H1 (cell line): ENCODE results near the gene AHR. TPM values are rescaled to one million over a fixed set of nuclear protein-coding genes. Genes with fewer than 3 reads are reported as not detected.

Experiments used
- CTCF ChIA-PET: fragments of 300-600 bp; sonication (Branson Sonifier 250); formaldehyde crosslinking; loops from one replicate; lab custom pipeline; 2021; ENCODE audit not compliant: partially characterized antibody; lab: Charles Lee
- POLR2A ChIA-PET: fragments of 300-600 bp; sonication (Branson Sonifier 250); formaldehyde crosslinking; loops from one replicate; lab custom pipeline; 2021; ENCODE audit warnings: inconsistent platforms; ENCODE audit not compliant: partially characterized antibody; lab: Charles Lee
- DNase-seq, 2 experiments: peaks; one replicate each; pipeline versions ENCODE4 v3.0.0 to v3.0.0-alpha.2; 2010 to 2022; ENCODE audit warnings: low spot score in 2 of 2, low read depth in 1 of 2, mixed read lengths in 1 of 2
- FAIRE-seq: peaks from 2 replicates; lab custom pipeline; 2011; peaks lifted over from hg19 to GRCh38; lab: Jason Lieb, UNC
- H2AFZ ChIP-seq: 2 replicates; pipeline ENCODE4 v1.8.1; 2012; ENCODE audit warnings: low read length, inconsistent platforms
- H2AK5ac ChIP-seq: 2 replicates; pipeline ENCODE4 v1.6.1; 2013; ENCODE audit warnings: low read depth, low read length
- H2BK120ac ChIP-seq: replicated peaks from 2 replicates; pipeline ENCODE3; 2013; ENCODE audit warnings: low read depth, low read length, inconsistent platforms
- H2BK12ac ChIP-seq: 2 replicates; pipeline ENCODE4 v1.6.1; 2013; ENCODE audit warnings: low read depth, low read length
- H2BK15ac ChIP-seq: 2 replicates; pipeline ENCODE4 v1.6.1; 2013; ENCODE audit warnings: low read length
- H2BK20ac ChIP-seq: 2 replicates; pipeline ENCODE4 v1.6.1; 2013; ENCODE audit warnings: low read length
- H2BK5ac ChIP-seq: 2 replicates; pipeline ENCODE4 v1.6.1; 2013; ENCODE audit warnings: low read depth, low read length
- H3K14ac ChIP-seq: 2 replicates; pipeline ENCODE4 v1.6.1; 2013; ENCODE audit warnings: inconsistent platforms; ENCODE audit not compliant: insufficient read length
- H3K18ac ChIP-seq: 2 replicates; pipeline ENCODE4 v1.6.1; 2013; ENCODE audit warnings: low read length; ENCODE audit errors: extremely low read depth
- H3K23ac ChIP-seq: 2 replicates; pipeline ENCODE4 v1.6.1; 2013; ENCODE audit warnings: inconsistent platforms; ENCODE audit not compliant: insufficient read length
- H3K23me2 ChIP-seq: 2 replicates; pipeline ENCODE4 v1.6.1; 2013; ENCODE audit warnings: low read depth, low read length
- H3K27ac ChIP-seq: 2 replicates; pipeline ENCODE4 v1.6.1; 2011; ENCODE audit warnings: low read depth, low read length, inconsistent platforms
- H3K27me3 ChIP-seq, 4 experiments: replicated peaks in 1 of 4; 1 replicate in 1 of 4; 2 replicates in 3 of 4; pipeline versions ENCODE4 v1.6.1 to v1.8.1; 2011 to 2013; ENCODE audit warnings: low read length in 3 of 4, mild to moderate bottlenecking in 3 of 4, inconsistent platforms in 2 of 4, mixed read lengths in 2 of 4, moderate library complexity in 1 of 4; ENCODE audit not compliant: control insufficient read depth in 3 of 4, insufficient read depth in 3 of 4; ENCODE audit errors: extremely low read depth in 1 of 4
- H3K36me3 ChIP-seq, 4 experiments: 2 replicates each; pipeline versions ENCODE4 v1.6.1 to v1.8.1; 2011 to 2013; ENCODE audit warnings: mild to moderate bottlenecking in 4 of 4, low read length in 3 of 4, moderate library complexity in 2 of 4, control low read depth in 1 of 4, inconsistent platforms in 1 of 4; ENCODE audit not compliant: insufficient read depth in 4 of 4, control insufficient read depth in 2 of 4
- H3K4ac ChIP-seq: replicated peaks from 2 replicates; pipeline ENCODE3; 2013; ENCODE audit warnings: low read length, low read depth, mixed read lengths, inconsistent platforms; ENCODE audit not compliant: insufficient read length
- H3K4me1 ChIP-seq, 4 experiments: replicated peaks in 1 of 4; 1 replicate in 1 of 4; 2 replicates in 3 of 4; pipeline versions ENCODE4 v1.6.1 to v1.8.1; 2011 to 2013; ENCODE audit warnings: low read length in 3 of 4, inconsistent platforms in 2 of 4, mixed read lengths in 1 of 4; ENCODE audit not compliant: insufficient read depth in 4 of 4, control insufficient read depth in 3 of 4
- H3K4me2 ChIP-seq, 2 experiments: 2 replicates each; pipeline versions ENCODE4 v1.6.1 to v1.8.1; 2011 to 2013; ENCODE audit warnings: low read depth in 2 of 2, low read length in 2 of 2, control low read depth in 1 of 2, inconsistent platforms in 1 of 2, mild to moderate bottlenecking in 1 of 2; ENCODE audit not compliant: insufficient read depth in 1 of 2
- H3K4me3 ChIP-seq, 4 experiments: fragments of 200-600, 300-600 bp in 1 of 4; sonication (generic), shearing (Covaris generic), sonication (Bioruptor Twin) in 1 of 4; 2 replicates each; pipeline versions ENCODE4 v1.5.1 to v1.8.1; 2011 to 2016; ENCODE audit warnings: low read length in 4 of 4, low read depth in 3 of 4, control low read depth in 2 of 4, inconsistent platforms in 2 of 4, mild to moderate bottlenecking in 2 of 4, mixed read lengths in 1 of 4, moderate library complexity in 1 of 4; ENCODE audit not compliant: insufficient read depth in 2 of 4; ENCODE audit errors: extremely low read depth in 1 of 4
- H3K56ac ChIP-seq: replicated peaks from 2 replicates; pipeline ENCODE3; 2013; ENCODE audit warnings: low read depth, mild to moderate bottlenecking, mixed read lengths, low read length, inconsistent platforms; ENCODE audit not compliant: insufficient read length
- H3K79me1 ChIP-seq: 2 replicates; pipeline ENCODE4 v1.6.1; 2013; ENCODE audit warnings: low read depth, low read length, control low read depth
- H3K79me2 ChIP-seq, 2 experiments: 2 replicates each; pipeline versions ENCODE4 v1.6.1 to v1.8.1; 2012 to 2013; ENCODE audit warnings: low read length in 2 of 2, mild to moderate bottlenecking in 2 of 2, inconsistent platforms in 1 of 2; ENCODE audit not compliant: insufficient read depth in 2 of 2, control insufficient read depth in 1 of 2
- H3K9ac ChIP-seq, 4 experiments: replicated peaks in 1 of 4; 1 replicate in 1 of 4; 2 replicates in 3 of 4; pipeline versions ENCODE4 v1.6.1 to v1.8.1; 2011 to 2013; ENCODE audit warnings: low read depth in 3 of 4, low read length in 3 of 4, control low read depth in 2 of 4, mild to moderate bottlenecking in 2 of 4, moderate library complexity in 2 of 4, inconsistent platforms in 1 of 4; ENCODE audit errors: extremely low read depth in 1 of 4
- H3K9me3 ChIP-seq, 2 experiments: 2 replicates each; pipeline versions ENCODE4 v1.6.1 to v1.8.1; 2012 to 2013; ENCODE audit warnings: mild to moderate bottlenecking in 2 of 2, moderate library complexity in 2 of 2, control low read depth in 1 of 2, inconsistent platforms in 1 of 2, low read depth in 1 of 2, low read length in 1 of 2, mixed read lengths in 1 of 2; ENCODE audit not compliant: insufficient read depth in 2 of 2
- H4K20me1 ChIP-seq, 2 experiments: replicated peaks in 1 of 2; 2 replicates each; pipeline versions ENCODE3 to v1.8.1; 2011 to 2013; ENCODE audit warnings: inconsistent platforms in 2 of 2, low read length in 2 of 2, mild to moderate bottlenecking in 1 of 2; ENCODE audit not compliant: insufficient read depth in 2 of 2, control insufficient read depth in 1 of 2
- H4K5ac ChIP-seq: 2 replicates; pipeline ENCODE4 v1.6.1; 2013; ENCODE audit warnings: low read length, low read depth, mixed read lengths, inconsistent platforms; ENCODE audit not compliant: insufficient read length
- H4K8ac ChIP-seq: 2 replicates; pipeline ENCODE4 v1.8.0; 2013; ENCODE audit warnings: mild to moderate bottlenecking, moderate library complexity, low read length, inconsistent platforms; ENCODE audit not compliant: insufficient read depth; ENCODE audit errors: extremely low read depth
- H4K91ac ChIP-seq: replicated peaks from 2 replicates; pipeline ENCODE3; 2013; ENCODE audit warnings: low read length, mixed read lengths, inconsistent platforms; ENCODE audit not compliant: insufficient read length
- ASH2L ChIP-seq: fragments of 200-600, 300-600 bp; sonication (generic); IDR thresholded peaks from one replicate; pipeline ENCODE4 v1.7.1; 2017; ENCODE audit warnings: low read length
- CBX8 ChIP-seq: fragments of 300-800, 300-1000 bp; sonication (generic); IDR thresholded peaks from 2 replicates; pipeline ENCODE4 v1.7.1; 2016; ENCODE audit warnings: low read depth, low read length, borderline replicate concordance
- EGR1 ChIP-seq: IDR thresholded peaks from 2 replicates; pipeline ENCODE4 v1.6.1; 2011; ENCODE audit warnings: low read depth, low read length, borderline replicate concordance
- EP300 ChIP-seq, 2 experiments: IDR thresholded peaks; 1 replicate in 1 of 2; 2 replicates in 1 of 2; pipeline ENCODE4 v1.6.1; 2011 to 2012; ENCODE audit warnings: low read depth in 2 of 2, low read length in 2 of 2, mild to moderate bottlenecking in 2 of 2, borderline replicate concordance in 1 of 2, inconsistent platforms in 1 of 2, moderate library complexity in 1 of 2
- RFX5 ChIP-seq: IDR thresholded peaks from 2 replicates; pipeline ENCODE4 v1.6.1; 2011; ENCODE audit warnings: low read depth, low read length, improper control_type of control experiment, borderline replicate concordance
- SP4 ChIP-seq: IDR thresholded peaks from 2 replicates; pipeline ENCODE4 v1.6.1; 2012; ENCODE audit warnings: low read length, inconsistent platforms
- TBP ChIP-seq: IDR thresholded peaks from 2 replicates; pipeline ENCODE4 v1.6.1; 2011; ENCODE audit warnings: low read depth, low read length, improper control_type of control experiment
- WGBS, 2 experiments: shearing (Covaris generic) in 1 of 2; methylation state at CpG; one replicate each; pipeline versions ENCODE4 v1.1.6 to v1.1.7; 2013 to 2015; ENCODE audit warnings: low lambda C conversion rate in 2 of 2, mixed read lengths in 2 of 2, inconsistent platforms in 1 of 2, low coverage in 1 of 2, missing lambda C conversion rate in 1 of 2; ENCODE audit not compliant: insufficient replicate concordance in 2 of 2, insufficient coverage in 1 of 2, insufficient read length in 1 of 2; ENCODE audit errors: extremely low coverage in 1 of 2, missing lambda C conversion rate in 1 of 2; 5-methylcytosine and 5-hydroxymethylcytosine counted together
- polyA plus RNA-seq, 7 experiments: library from polyadenylated mRNA; depleted of rRNA in 3 of 7; stranded (reverse) in 5 of 7; unstranded in 2 of 7; fragments of >200 nt in 5 of 7; fragments of 200-250 nt in 2 of 7; gene quantifications; 1 replicate in 5 of 7; 2 replicates in 1 of 7; 4 replicates in 1 of 7; pipeline versions ENCODE4 v1.2.1 to v1.2.3, GENCODE V29; 2011 to 2013; ENCODE audit warnings: missing spikeins in 2 of 7, mixed read lengths in 2 of 7
- total RNA-seq: library from RNA; stranded (reverse); fragmentation: NEBNext Ultra II Directional; extraction: Animal tissue kit (Norgen Biotek cat#: 25700); gene quantifications from 2 replicates; pipeline ENCODE4 v1.2.1, GENCODE V29; 2021
- TF ChIP-seq, protein P1 (sequence below), 3 experiments: IDR thresholded peaks; 1 replicate in 2 of 3; 2 replicates in 1 of 3; pipeline versions ENCODE4 v1.5.1 to v1.6.1; 2011; ENCODE audit warnings: low read length in 3 of 3, mild to moderate bottlenecking in 3 of 3, inconsistent platforms in 2 of 3, low read depth in 1 of 3, moderate library complexity in 1 of 3; ENCODE audit not compliant: insufficient read depth in 1 of 3; ENCODE audit errors: control extremely low read depth in 1 of 3

Gene AHR
- total and polyA plus RNA-seq, 2 of the 8 experiments (the other 6 are each of a cell fraction or from before 2014, with no cell fraction given): 1.4 to 9.7 TPM

DNA sequence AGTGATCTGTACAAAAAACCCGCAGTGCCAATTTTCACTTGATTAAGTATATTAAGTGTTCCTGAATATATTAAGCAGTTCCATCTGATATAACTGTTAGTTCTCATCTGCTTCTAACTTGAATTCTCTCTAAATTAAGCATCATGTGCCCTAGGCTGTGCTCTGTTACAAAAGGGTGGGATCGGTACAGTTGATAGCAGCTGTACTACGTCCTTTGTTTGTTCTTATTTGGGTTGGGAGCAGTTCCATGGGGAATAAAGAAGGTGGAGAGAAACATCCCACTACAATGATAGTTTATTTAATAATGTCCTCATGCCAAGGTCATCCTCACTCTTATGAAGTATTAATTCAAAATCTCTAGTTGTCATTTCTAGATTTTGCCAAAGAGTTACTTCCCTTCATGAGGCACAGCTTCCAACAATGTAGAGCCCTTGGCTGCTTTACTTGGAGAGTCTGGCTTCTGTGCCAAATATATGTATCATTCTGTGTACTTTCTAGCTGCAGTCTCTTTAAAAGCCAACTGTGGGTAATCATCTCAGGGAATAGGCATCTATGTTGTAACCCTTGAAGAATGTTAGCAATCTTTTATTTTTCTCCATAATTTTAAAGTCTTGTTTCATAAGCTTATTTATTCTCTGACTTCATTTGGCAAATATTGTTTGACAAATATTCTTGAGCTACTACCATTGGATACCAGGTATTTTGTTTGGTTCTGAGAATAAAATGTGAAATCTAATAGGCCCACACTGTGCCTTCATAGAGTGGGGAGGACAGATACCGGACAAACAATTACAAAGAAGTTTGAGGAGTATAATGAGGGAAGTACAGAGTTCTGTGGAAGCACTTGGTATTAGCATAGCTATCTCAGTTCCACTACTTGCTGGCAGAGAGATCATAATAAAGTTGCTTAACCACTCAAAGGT lies 22.4 kb upstream of the AHR start:
- TF ChIP-seq TBP (no peak), CBX8 (no peak), ASH2L (no peak), RFX5 (no peak), SP4 (no peak), EP300 (IDR thresholded peaks at IDR 0.05; ENCODE audit: borderline replicate concordance in 1 of 2, low read depth in 2 of 2, low read length in 2 of 2) (no peak), EGR1 (no peak)
- TF ChIP-seq, protein P1, sequence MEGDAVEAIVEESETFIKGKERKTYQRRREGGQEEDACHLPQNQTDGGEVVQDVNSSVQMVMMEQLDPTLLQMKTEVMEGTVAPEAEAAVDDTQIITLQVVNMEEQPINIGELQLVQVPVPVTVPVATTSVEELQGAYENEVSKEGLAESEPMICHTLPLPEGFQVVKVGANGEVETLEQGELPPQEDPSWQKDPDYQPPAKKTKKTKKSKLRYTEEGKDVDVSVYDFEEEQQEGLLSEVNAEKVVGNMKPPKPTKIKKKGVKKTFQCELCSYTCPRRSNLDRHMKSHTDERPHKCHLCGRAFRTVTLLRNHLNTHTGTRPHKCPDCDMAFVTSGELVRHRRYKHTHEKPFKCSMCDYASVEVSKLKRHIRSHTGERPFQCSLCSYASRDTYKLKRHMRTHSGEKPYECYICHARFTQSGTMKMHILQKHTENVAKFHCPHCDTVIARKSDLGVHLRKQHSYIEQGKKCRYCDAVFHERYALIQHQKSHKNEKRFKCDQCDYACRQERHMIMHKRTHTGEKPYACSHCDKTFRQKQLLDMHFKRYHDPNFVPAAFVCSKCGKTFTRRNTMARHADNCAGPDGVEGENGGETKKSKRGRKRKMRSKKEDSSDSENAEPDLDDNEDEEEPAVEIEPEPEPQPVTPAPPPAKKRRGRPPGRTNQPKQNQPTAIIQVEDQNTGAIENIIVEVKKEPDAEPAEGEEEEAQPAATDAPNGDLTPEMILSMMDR (IDR thresholded peaks at IDR 0.05; ENCODE audit: control extremely low read depth in 1 of 3, insufficient read depth in 1 of 3, low read depth in 1 of 3, low read length in 3 of 3): no peak
- no peak overlapping the region for H3K27ac ChIP-seq
- no peaks in the 10 kb centered on the region for H3K36me3 ChIP-seq
- no peak overlapping the region for H3K56ac ChIP-seq
- no peaks in the 10 kb centered on the region for H3K27me3 ChIP-seq
- no peak overlapping the region for H2BK15ac ChIP-seq
- H2AFZ ChIP-seq: no peak overlapping the region
- DNase-seq (no peak), FAIRE-seq (no peak)
- H2BK12ac ChIP-seq: no peak overlapping the region
- H4K8ac ChIP-seq: no peak overlapping the region
- H2BK20ac ChIP-seq: no peak overlapping the region
- CTCF ChIA-PET: interaction anchor here (0.5 to 1.1 kb wide), 4 partner anchors 25 to 716 kb away, joined by 3 to 4 read pairs (median 4); no protein-coding TSS in a partner anchor
- no peak overlapping the region for H2BK120ac ChIP-seq
- no peak overlapping the region for H3K14ac ChIP-seq
- H4K5ac ChIP-seq: no peak overlapping the region
- no peak overlapping the region for H3K4me2 ChIP-seq
- no peak overlapping the region for H3K4me3 ChIP-seq
- POLR2A ChIA-PET: no interaction called here
- no peak overlapping the region for H3K4ac ChIP-seq
- H4K91ac ChIP-seq: no peak overlapping the region
- no peak overlapping the region for H3K18ac ChIP-seq
- H2BK5ac ChIP-seq: no peak overlapping the region
- no peaks in the 10 kb centered on the region for H3K4me1 ChIP-seq
- H3K79me1 ChIP-seq: no peaks in the 10 kb centered on the region
- no peaks in the 10 kb centered on the region for H3K23me2 ChIP-seq
- no peak overlapping the region for H3K23ac ChIP-seq
- WGBS, 2 experiments: 96% methylated on average over 4 of the region's 4 CpGs; no CpG with 5 or more reads in 1 of the 2 experiments
- H3K9ac ChIP-seq: no peak overlapping the region
- H2AK5ac ChIP-seq: no peak overlapping the region
- H3K79me2 ChIP-seq: no peaks in the 10 kb centered on the region
- peaks cover 2 to 5% of the 10 kb centered on the region in 2 experiments; a peak in 2 of 4 replicates for H3K9me3 ChIP-seq
- H4K20me1 ChIP-seq: no peaks in the 10 kb centered on the region
